Activated CD4-positive, alpha-beta T cell treated with anti-CD3 and anti-CD28 coated beads, Interleukin-2, amount 50 U/mL, for 48 hours (primary cell): ENCODE data around the gene CX3CL1.
"Not testable (repeated sequence)": the region's sequence is repeated elsewhere in the genome, so short reads cannot be mapped to it uniquely, and the experiment has no call there.

Experiments used
- DNase-seq, 2 experiments: peaks; one replicate each; pipeline ENCODE4 v3.0.0-alpha.2; 2020

CX3CL1 gene

DNA sequence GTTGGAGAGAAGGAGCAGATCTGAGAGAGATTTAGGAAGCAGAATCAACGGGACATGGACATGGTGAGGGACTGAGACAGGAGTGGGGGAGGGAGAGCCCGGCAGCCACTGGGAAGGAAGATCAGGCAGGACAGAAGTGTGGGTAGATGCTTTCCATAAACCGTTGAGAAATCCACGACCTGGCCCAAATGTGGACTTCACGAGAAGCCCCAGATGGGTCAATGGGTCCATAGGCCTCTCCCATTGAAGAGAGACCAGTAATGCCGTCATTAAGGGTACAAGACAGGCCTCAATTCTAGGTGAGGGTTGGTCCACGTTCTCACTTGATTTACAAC is 14.2 kb upstream of the CX3CL1 start:
- DNase-seq, result no peak

DNA sequence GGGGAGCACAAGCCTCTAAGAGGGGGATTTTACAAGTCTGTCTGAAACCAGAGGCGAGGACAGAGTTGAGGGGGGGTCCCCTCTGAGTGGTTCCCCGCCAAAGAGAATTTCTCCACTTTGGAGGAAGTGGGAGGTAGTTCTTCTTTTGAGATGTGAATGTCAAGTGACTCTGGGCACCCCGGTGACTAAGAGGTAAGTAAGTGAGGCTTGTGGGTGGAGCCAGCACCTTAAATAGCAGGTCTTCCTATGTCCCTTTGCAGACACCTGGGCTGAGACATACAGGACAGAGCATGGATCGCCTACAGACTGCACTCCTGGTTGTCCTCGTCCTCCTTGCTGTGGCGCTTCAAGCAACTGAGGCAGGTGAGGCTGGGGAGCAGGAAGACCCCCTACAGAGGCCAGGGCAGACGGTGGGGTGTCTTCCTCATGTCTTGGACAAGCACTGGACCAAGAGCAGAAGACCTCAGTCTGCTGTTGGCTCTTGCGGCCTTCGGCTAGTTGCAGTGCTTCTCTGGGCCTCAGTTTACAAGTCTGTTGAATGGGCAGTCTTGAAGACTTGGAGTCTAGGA is 13.7 kb upstream of the CX3CL1 start, which contains the start of gene CCL22:
CCL22 (plus strand) TSS at position 257 of the 569 bp plus-strand sequence; CDS start at position 291, 34 bp downstream.
- peak in 1 of 2 experiments; percentile 26 for DNase-seq

DNA sequence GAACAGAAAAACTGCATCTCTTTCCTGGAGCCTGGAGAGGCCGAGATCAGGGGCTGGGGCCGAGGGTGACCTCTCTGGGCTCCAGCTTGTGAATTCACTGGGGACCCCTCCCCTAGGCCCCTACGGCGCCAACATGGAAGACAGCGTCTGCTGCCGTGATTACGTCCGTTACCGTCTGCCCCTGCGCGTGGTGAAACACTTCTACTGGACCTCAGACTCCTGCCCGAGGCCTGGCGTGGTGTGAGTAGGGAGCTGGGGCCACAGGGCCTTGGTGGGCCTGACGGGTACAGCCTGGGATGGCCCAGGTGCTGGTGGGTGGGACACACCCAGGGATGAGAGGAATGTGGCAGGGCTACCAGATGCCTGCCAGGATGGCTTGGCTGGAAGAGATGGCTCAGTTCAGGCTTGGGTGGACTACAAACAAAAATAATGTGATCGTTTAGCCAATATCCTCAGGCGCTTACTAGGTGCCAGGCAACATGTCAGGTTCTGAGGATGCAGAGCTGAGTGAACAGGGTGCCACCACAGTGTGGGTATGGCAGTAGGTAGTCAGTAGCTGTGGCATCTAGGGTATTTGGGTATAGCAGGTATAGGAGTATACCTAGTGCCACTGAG is 11.9 kb upstream of the CX3CL1 start:
- DNase-seq, result no peak

DNA sequence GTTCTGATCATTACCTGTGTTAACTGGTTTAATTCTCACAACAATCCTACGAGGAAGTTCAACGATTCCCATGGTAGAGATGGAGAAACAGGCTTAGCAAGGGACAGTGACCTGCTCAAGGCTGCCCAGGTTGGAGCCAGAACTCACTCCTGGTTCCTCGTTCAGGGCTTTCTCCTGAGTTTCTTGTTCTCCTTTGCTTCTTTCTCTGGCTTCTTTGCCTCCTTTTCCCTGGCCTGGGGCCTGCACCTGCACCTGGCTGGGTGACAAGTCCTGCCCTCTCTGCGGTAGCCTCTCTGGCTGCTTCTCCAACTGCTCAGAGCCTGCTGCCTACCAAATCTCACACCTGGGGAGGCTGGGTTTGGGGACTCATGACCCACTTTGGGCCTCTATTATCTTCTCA is 10.9 kb upstream of the CX3CL1 start:
- no peak for DNase-seq

DNA sequence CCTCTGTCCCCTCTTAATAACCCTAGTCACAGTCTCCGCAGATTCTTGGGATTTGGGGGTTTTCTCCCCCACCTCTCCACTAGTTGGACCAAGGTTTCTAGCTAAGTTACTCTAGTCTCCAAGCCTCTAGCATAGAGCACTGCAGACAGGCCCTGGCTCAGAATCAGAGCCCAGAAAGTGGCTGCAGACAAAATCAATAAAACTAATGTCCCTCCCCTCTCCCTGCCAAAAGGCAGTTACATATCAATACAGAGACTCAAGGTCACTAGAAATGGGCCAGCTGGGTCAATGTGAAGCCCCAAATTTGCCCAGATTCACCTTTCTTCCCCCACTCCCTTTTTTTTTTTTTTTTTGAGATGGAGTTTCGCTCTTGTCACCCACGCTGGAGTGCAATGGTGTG is 8.1 kb upstream of the CX3CL1 start:
- DNase-seq, result no peak

DNA sequence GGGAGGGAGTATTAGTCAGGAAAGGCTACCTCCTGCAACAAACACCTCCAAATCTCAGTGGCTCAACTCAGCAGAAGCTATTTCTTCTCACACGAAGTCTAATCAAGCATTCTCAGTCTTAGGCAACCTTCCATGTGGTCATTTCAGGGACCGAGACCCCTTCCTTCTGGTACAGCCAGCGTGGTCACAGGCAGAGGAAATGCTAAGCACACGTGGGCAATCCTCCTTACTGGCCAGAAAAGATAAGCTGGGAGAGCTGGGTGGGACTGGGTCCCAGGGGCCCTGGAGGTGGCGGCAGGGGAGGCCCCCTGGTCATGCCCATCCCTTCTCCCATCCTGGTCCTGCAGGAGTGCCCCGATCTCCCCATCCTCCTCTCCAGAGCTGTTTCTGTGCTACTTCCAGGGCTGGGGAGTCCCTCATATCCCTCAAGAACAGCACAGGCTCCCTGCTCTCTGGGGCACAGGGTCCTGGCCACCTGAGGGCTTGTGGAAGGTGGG is 5.7 kb upstream of the CX3CL1 start:
- no peak for DNase-seq

DNA sequence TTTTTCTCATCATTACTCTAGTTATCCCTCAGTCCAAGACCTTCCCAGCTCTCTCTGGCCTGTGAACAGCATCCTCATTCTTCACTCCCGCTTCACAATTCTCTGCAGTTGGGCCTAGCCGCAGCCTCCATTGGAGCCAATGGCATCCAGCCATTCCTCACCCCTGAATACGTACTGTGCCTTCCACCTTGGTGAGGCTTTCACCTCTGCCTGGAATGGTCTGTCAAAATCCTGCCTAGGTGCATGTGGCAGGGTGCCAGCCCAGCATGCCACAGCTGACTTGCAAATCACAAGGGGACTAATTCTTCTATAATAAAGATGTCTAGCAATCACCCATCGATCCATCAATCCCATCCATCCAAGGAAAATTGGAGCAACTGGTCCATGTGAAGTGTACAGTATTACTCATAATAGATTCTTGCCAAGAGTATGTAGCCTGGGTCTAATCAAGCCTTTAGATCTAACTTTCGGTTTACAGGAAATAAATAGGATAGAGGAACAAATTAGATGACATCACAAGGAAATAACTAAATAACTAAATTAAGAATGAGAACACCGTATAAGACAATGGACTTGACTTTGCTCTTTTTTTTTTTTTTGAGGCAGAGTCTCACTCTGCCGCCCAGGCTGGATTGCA is 5.1 kb upstream of the CX3CL1 start:
- DNase-seq, result no peak

DNA sequence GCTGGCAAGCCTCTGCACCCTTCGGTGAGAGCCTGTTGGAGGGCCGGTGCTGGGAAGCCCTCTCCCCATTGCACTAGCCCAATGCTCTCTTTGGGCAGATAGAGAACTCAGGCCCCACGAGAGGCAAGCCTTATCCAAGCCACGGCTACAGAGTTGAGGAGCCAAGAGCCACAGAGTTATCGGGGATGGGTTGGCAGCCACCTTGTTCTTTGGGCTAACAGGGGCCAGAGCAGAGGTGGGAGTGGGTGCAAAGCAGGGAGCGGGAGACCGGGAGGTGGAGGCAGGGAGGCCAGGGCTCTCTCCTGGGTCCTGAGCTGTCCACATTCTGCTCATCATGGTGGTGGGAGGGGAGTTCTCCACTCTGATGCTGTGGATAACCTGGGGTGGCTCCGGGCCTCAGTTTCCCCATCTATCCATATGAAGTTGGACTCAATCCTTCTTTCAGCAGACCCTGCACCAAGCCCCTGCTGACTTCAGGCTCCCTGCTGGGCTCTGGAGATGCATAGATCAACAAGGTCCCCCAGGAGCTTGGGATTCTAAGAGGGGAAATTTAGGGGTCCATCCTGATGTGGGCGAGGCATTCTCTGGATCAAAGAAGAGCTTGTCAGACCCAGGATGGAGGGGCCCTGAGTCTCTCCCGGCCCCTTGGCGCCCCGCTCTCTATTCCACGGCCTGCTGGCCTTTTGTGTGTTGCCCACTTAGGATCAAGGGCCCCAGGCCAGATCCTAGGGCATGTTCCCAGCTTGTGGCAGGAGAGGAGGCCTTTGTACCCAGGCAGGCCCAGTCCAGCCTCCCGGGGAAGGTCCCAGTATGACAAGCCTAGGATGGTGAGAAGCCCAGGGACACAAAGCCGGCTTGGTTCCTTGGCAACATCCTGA is 557 bp upstream of the CX3CL1 start:
- no peak for DNase-seq

DNA sequence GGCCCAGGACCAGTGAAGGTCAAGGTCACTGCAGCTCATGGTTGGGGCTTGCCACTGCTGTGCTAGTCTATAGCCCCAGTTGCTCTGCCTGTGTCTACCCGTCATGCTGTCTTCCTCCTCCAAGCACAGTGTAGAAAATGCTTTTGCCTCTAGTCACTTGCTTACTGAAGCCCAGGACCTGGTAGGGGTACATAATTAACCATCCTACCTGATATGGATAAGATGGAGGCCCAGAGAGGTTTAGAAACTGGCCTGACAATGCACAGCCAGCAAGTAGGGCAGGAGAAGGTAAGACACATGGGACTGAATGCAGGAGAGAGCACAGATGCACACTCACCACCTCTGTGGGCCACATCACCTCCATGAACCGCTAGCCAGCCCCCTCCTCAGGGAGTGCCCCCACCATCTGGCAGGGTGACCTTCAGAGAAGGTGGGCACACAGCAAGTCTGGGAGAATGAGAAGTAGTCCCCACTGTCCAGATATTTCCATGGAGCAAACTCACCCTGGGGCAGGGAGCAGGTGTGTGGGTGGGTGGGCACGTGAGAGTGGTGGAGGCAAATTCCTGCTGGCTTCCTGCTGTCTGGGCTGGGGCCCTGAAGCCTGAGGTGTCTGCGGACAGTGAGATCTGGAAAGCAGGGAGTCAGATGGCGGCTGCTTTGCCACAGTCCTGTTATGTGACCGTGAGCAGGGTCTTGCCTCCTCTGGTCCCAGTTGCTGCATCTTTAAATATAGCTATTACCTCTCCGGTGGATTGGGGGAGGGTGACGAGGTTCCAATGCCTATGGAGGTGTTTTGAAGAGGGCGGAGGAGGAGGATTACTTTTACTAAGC is 1.0 kb downstream of the CX3CL1 start:
- no peak for DNase-seq

DNA sequence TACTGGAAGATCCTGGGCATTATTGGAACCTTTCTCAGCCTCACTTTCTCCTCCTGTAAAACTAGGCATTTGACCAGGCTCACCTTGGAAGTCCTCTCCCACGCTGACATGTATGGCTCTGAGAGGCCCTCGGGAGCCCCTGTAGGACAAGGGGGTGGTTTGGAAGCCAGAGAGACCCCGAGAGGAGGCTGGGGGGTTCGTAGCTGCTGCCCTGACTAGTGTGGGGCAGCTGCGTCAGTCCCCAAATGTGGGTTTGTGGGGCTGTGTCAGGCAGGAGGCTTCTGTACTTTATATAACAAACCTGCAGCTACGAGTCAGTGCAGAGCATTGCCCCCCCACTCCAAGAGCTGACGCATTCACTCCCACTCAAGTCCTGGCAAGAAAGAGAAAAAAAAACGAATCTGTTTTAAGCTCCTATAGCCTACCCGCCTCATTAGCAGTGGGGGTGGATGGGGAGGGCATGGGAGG is 1.8 kb downstream of the CX3CL1 start:
- DNase-seq, result peak in 1 of 2 experiments; percentile 11

DNA sequence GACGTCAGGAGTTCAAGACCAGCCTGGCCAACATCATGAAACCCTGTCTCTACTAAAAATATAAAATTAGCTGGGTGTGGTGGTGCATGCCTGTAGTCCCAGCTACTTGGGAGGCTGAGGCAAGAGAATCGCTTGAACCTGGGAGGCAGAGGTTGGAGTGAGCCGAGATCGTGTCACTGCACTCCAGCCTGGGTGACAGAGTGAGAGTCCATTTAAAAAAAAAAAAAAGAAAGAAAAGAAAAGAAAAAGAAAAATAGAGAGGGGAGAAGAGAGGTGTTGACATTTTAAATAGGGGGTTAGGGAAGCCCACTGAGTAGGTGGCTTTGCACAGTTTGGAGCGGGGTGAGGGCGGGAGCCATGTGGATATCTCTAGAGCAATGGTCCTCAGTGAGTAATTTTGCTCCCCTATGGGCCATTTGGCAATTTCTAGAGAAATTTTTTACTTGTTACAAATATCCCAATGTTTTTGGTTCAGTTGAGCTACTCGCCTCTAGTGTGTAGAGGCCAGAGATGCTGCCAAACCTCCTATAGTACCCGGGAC is 2.7 kb downstream of the CX3CL1 start:
- DNase-seq, result not testable (repeated sequence)

DNA sequence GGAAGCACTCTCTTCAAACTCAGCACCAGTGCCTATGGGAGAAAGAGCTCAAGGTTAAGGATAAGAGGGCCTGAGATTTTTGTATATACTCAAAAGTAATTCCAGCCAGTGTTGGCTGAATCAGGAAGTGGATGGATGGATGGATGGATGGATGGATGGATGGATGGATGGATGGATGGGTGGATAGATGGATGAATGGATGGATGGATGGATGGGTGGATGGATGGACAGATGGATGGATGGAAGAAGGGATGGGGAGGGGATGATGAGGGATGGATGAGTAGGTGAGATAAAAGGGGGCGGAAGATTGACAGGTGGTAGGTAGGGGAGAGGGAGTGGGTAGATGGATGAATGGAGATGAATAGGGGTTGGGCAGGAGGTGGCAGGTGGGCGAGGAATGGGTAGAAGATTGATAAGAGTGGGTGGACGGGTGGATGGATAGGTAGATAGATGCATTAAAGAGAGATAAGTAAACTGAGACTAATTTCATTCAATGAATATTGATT is 4.1 kb downstream of the CX3CL1 start:
- no peak for DNase-seq

DNA sequence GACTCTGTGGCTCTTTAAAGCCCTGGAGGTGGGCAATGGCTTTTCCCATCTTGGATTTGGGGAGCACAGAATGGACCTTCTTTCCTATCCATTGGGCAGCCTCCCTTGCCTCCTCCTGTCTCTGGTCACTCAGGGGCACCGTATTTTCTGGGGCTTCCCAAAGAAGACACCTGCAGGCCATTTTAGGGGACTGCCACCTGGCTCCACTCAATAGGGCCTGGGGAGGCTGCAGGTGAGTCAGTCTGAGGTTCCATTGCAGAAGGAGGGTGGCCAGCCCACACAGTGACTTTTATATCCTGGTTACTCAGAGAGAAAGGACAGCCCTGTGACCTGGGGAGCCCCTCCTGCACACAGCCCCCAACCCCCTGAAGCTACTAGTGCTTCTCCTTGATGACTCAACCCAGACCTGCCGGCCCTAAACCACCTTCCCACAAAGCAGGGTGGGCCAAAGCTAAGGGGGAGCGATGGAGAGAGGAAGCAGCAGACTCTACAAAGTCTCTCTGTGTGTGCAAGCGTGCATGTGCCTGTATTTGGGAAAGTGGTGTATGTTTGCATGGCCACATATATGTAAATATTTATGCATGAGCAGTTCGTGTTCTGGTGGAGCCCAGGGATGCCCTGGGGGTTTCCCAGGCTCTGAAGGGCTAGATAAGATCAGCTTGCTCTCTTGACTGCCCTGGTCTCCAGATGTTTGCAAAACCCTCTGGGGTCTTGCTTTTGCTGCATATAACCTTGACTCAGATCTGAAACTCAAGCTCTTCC is 5.0 kb downstream of the CX3CL1 start:
- peak; percentile 43 to 50 for DNase-seq

DNA sequence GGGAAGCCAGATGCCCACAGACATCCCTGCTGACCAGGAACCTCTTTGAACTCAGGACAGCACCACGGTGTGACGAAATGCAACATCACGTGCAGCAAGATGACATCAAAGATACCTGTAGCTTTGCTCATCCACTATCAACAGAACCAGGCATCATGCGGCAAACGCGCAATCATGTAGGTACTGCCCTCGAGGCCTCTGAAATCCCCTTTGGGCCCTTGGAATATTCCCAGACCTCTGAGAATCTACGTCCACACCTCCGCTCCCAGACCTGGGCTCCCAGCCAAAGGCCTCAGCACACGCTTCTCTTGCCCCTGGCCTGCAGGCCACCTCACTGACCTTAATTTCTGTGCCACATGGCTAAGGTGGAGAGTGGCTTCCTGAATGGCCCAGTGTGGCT is 7.3 kb downstream of the CX3CL1 start:
- DNase-seq, result no peak

DNA sequence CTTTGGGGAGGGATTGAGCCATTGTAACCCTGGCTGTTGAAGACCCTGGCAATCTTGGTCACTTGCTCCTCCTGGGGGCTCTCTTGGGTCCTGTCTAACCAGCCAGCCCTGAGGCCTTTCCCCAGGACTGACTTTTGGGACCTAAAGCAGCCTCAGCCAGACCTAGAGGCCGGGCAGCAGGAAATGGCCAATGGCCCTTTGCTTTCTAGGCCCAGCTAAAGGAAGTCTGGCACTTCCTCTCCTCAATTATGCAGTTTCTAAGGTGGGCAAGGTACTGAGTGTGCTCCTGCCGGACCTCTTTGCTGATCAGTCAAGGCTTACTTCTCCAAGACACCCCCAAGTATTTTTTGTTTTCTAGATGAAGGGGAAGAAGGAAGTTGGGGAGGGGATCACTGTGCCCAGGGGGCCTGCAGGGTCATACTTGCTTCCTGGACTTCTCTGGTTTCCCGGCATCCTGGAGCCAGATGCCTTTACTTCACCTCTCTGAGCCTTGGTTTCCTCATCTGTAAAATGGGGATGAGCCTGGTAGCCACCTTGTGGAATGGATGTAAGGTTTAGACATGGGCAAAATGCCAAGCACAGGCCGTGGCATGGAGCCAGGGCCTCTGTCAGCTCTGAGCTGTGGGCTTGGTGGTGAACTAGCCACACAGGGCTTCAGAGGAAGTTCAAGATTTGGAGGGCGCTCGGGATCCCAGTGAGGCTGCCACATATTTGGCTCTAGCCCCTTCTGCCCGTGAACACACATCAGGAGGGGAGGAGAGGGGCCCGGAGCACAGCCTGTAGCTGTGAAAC is 8.6 kb downstream of the CX3CL1 start:
- DNase-seq, result peak in 1 of 2 experiments; percentile 26

DNA sequence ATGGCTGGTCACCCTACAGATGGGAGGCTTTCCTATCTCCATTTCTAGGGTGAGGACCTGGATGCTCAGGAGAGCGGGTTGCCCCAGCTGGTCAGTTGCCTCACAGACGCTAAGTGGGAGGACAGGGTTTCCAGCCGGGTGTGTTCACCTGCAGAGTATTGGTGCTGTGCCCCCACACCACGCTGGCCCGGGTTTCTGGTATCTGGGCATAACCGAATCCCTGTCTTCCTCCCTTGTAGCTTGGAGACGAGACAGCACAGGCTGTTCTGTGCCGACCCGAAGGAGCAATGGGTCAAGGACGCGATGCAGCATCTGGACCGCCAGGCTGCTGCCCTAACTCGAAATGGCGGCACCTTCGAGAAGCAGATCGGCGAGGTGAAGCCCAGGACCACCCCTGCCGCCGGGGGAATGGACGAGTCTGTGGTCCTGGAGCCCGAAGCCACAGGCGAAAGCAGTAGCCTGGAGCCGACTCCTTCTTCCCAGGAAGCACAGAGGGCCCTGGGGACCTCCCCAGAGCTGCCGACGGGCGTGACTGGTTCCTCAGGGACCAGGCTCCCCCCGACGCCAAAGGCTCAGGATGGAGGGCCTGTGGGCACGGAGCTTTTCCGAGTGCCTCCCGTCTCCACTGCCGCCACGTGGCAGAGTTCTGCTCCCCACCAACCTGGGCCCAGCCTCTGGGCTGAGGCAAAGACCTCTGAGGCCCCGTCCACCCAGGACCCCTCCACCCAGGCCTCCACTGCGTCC is 9.7 kb downstream of the CX3CL1 start:
- DNase-seq, result no peak

DNA sequence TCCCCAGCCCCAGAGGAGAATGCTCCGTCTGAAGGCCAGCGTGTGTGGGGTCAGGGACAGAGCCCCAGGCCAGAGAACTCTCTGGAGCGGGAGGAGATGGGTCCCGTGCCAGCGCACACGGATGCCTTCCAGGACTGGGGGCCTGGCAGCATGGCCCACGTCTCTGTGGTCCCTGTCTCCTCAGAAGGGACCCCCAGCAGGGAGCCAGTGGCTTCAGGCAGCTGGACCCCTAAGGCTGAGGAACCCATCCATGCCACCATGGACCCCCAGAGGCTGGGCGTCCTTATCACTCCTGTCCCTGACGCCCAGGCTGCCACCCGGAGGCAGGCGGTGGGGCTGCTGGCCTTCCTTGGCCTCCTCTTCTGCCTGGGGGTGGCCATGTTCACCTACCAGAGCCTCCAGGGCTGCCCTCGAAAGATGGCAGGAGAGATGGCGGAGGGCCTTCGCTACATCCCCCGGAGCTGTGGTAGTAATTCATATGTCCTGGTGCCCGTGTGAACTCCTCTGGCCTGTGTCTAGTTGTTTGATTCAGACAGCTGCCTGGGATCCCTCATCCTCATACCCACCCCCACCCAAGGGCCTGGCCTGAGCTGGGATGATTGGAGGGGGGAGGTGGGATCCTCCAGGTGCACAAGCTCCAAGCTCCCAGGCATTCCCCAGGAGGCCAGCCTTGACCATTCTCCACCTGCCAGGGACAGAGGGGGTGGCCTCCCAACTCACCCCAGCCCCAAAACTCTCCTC is 10.4 kb downstream of the CX3CL1 start:
- DNase-seq, result no peak
